Hematopoietic multipotent progenitor cell (in vitro differentiated cells): ENCODE results near the gene CDK5RAP1. TPM values are rescaled to one million over a fixed set of nuclear protein-coding genes. Genes with fewer than 3 reads are reported as not detected.
A peak's percentile ranks its signal among the peaks of the same experiment; 100 is the strongest.
"Not testable (repeated sequence)": the region's sequence is repeated elsewhere in the genome, so short reads cannot be mapped to it uniquely, and the experiment has no call there.

ENCODE experiments used
- DNase-seq, 3 donors: peaks; one replicate each; pipeline ENCODE4 v3.0.0-alpha.2; 2011 to 2015; ENCODE audit warnings: low read depth in 2 of 3, low spot score in 2 of 3
- total RNA-seq: library from RNA; depleted of rRNA; stranded (reverse); fragments of >200 nt; gene quantifications from one replicate; pipeline ENCODE4 v1.2.3, GENCODE V29; 2012

CDK5RAP1 gene
- total RNA-seq = 21.8 TPM

GRCh38 chr20:33401184-33401920 lies at the start of gene CDK5RAP1:
Gene CDK5RAP1, minus strand, starts transcription at chr20:33401519. Its CDS starts 4,455 bp downstream, at chr20:33397064.
- DNase-seq = peak; percentile 60 to 92 (median 88)

- no peak for DNase-seq
These were observed 49.5 kb upstream of the CDK5RAP1 start for GRCh38 chr20:33450867-33451266.

GRCh38 chr20:33445881-33446625 lies 44.7 kb upstream of the CDK5RAP1 start:
- DNase-seq = no peak

- DNase-seq = no peak
These were observed 43.7 kb upstream of the CDK5RAP1 start for GRCh38 chr20:33444797-33445560.

GRCh38 chr20:33443512-33444239 lies 42.4 kb upstream of the CDK5RAP1 start, which contains the start of gene SNTA1:
Gene SNTA1, minus strand, starts transcription at chr20:33443763. Its CDS starts 143 bp downstream, at chr20:33443620.
- DNase-seq = peak; percentile 65 to 86 (median 84)

GRCh38 chr20:33443006-33443511 lies 41.7 kb upstream of the CDK5RAP1 start:
- DNase-seq = peak in 2 of 3 donors; percentile 34 to 42

GRCh38 chr20:33442136-33443005 lies 41.1 kb upstream of the CDK5RAP1 start:
- no peak for DNase-seq

- DNase-seq = no peak
These were observed 40.0 kb upstream of the CDK5RAP1 start for GRCh38 chr20:33441142-33441955.

GRCh38 chr20:33440562-33440961 lies 39.2 kb upstream of the CDK5RAP1 start:
- DNase-seq = not testable (repeated sequence)

- peak in 1 of 3 donors; percentile 21 for DNase-seq
These were observed 37.2 kb upstream of the CDK5RAP1 start for GRCh38 chr20:33438481-33438880.

- no peak for DNase-seq
These were observed 36.0 kb upstream of the CDK5RAP1 start for GRCh38 chr20:33437141-33437911.

GRCh38 chr20:33434434-33434833 lies 33.1 kb upstream of the CDK5RAP1 start:
- DNase-seq = no peak

- no peak for DNase-seq
These were observed 32.3 kb upstream of the CDK5RAP1 start for GRCh38 chr20:33433465-33434234.

- no peak for DNase-seq
These were observed 30.6 kb upstream of the CDK5RAP1 start for GRCh38 chr20:33431797-33432381.

- DNase-seq = not testable (repeated sequence)
These were observed 22.6 kb upstream of the CDK5RAP1 start for GRCh38 chr20:33423875-33424274.

- DNase-seq = no peak
These were observed 22.0 kb upstream of the CDK5RAP1 start for GRCh38 chr20:33423141-33423834.
